HG03159 (cell line): Measurements from ENCODE around the gene DAND5.

Experiments
- ATAC-seq: cut with Tn5 transposase; IDR thresholded peaks from one replicate; pipeline ENCODE4 v1.9.1; 2021; ENCODE audit warnings: mild to moderate bottlenecking, moderate library complexity; ENCODE audit not compliant: unreplicated experiment

DAND5 gene

GRCh38 chr19:12991296-12991695 is 21.9 kb downstream of the DAND5 start:
- ATAC-seq = no peak

GRCh38 chr19:12992729-12993128 is 23.4 kb downstream of the DAND5 start:
- ATAC-seq = no peak

GRCh38 chr19:12993562-12993961 is 24.2 kb downstream of the DAND5 start:
- no peak for ATAC-seq

GRCh38 chr19:12994701-12995595 is 25.6 kb downstream of the DAND5 start, which contains the start of gene NFIX:
Gene NFIX (plus strand): TSS chr19:12995475. CDS start chr19:12995838, 363 bp downstream.
- no peak for ATAC-seq

- no peak for ATAC-seq
These were observed 26.4 kb downstream of the DAND5 start for GRCh38 chr19:12995596-12996405.

GRCh38 chr19:12996406-12997094 is 27.2 kb downstream of the DAND5 start:
- no peak for ATAC-seq

GRCh38 chr19:12997179-12997966 is 28.0 kb downstream of the DAND5 start:
- ATAC-seq = no peak

- no peak for ATAC-seq
These were observed 28.9 kb downstream of the DAND5 start for GRCh38 chr19:12997967-12998940.

GRCh38 chr19:13001166-13001501 is 31.8 kb downstream of the DAND5 start:
- ATAC-seq = no peak

GRCh38 chr19:13001502-13002165 is 32.3 kb downstream of the DAND5 start:
- no peak for ATAC-seq

- no peak for ATAC-seq
These were observed 33.0 kb downstream of the DAND5 start for GRCh38 chr19:13002166-13002898.

GRCh38 chr19:13003081-13003480 is 33.7 kb downstream of the DAND5 start:
- ATAC-seq = no peak

GRCh38 chr19:13004273-13004672 is 34.9 kb downstream of the DAND5 start:
- no peak for ATAC-seq

GRCh38 chr19:13005253-13005652 is 35.9 kb downstream of the DAND5 start:
- ATAC-seq = no peak

- ATAC-seq = no peak
These were observed 36.5 kb downstream of the DAND5 start for GRCh38 chr19:13005861-13006370.

GRCh38 chr19:13006431-13007281 is 37.3 kb downstream of the DAND5 start:
- ATAC-seq = no peak
